Fibroblast of skin of right quadriceps (primary cell): Measurements from ENCODE around the gene TMSB4X.
A peak's percentile ranks its signal among the peaks of the same experiment; 100 is the strongest.
"Not testable (repeated sequence)": the region's sequence is repeated elsewhere in the genome, so short reads cannot be mapped to it uniquely, and the experiment has no call there.

Experiments
- DNase-seq: peaks from one replicate; pipeline ENCODE4 v3.0.0-alpha.2; 2013

Gene TMSB4X

DNA sequence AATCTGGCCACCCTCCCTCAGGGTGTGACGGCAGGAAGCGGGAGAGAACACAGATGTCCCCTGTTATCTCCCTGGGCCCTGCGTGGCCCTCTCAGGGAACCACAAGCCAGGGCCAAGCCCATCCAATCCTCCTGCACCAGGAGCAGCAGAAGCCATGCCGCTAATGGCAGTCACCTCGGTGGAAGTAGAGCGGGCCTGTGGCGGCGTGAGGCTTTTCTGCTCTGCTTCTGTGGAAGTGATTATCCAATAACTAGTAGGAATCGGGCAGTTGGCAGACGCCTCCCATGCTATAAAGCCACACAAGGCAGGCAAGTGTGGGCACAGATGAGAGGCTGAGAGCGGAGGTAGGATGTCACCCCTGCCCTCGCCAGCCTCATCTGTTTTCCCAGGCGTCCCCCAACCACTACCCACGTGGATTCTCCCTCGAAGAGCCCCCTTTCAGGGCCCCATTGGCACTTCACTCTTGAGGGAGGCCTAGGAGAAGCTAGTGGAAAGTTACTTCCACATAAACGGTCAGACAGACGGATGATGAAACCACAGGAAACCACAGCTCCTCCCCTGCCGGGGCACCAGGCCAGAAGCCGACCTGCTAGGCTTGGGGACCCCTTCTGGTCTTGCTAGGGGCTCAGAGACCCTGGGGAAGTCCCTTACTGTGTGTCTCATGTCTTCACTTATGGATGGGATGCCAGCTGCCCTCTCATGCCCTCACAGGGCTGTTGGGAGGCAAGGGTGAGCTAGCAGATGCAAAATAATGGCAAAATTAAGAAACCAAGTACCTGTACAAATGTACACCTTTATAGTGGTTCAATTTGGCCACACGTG is 18.8 kb upstream of the TMSB4X start:
- peak; percentile 82 for DNase-seq

DNA sequence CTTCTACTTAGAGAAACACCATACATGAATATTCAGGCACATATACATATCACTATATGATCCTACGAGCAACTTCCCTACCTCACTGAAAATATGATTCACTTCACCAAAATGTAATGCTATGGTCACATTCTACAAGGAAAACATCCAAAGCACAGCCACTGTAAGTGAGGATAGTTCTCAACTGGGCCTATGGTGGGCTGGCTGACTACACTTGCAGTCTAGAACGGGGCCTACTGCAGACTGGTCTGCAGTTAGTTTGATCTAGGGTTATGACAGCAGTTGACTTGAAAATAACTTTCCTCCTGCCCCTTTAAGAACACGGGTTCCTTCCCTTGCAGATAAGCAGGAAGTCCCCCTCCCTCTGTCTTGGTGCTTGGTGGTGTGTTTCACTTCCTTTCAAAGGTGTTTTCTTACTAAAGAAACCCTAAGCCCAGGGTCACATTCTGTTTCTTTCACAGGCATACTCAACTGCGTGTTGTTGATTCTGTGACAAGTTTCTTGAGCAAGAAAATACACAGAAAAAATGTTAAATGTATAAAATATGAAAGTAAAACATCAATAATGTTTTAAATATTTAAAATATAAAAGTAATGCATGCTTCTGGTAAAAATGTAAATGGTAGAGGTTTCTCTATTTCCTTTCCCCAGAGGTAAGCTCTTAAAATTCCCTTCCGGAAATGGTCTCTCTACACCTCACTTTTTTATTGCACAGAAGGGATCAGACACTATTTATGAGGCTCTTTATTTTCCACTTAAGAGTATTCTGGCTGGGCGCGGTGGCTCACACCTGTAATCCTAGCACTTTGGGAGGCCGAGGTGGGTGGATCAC is 18.0 kb upstream of the TMSB4X start:
- DNase-seq, result peak; percentile 69

- no peak for DNase-seq
These were observed 16.9 kb upstream of the TMSB4X start for GRCh38 chrX:12958059-12958458.

- no peak for DNase-seq
These were observed 16.4 kb upstream of the TMSB4X start for GRCh38 chrX:12958461-12958860.

DNA sequence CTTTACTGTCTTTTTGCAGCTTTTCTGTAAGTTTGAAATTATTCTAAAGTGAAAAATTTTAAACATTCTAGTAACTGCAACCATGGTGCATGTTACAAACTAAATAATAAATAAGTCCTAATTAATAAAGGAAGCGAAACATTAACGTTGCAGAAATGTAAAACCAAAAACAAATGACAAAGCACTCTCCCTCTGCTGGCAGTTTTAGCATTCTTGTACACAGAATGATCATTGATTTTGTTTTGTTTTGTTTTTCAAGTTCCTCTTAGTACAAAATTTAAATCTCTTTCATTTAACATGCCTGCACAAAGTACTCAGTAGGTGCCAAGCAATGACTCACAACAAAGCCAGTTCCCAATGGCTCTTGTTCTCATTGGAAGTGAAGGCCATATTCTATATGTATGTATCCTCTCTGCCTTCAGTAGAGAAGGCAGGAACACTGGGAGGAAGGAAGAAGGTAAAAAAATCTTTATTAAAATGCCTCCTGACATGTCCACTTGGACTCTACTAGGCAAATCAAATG is 13.7 kb upstream of the TMSB4X start:
- no peak for DNase-seq

DNA sequence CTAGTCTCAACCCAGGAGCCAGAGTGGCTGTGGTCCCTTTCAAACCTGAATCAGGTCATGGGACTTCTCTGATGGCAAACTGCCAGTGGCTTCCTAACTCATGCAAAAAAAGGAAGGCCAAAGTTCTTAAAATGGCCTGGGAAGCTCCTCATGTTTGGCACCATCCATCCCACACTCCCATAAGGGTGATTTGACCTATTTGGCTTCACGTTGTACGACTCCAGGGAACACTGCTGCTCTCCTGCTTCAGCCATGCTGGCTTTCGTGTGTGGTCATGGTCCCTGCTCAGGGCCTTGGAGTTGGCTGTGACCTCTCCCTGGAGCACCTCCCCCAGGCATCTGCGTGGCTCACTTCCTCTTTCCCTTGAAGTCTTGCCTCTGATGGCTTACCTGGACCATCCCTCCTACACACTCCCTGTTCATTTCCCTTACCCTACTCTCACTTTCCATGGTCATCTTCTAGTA is 12.8 kb upstream of the TMSB4X start:
- DNase-seq, result no peak

GRCh38 chrX:12963210-12963850 is 11.6 kb upstream of the TMSB4X start:
- DNase-seq, result not testable (repeated sequence)

DNA sequence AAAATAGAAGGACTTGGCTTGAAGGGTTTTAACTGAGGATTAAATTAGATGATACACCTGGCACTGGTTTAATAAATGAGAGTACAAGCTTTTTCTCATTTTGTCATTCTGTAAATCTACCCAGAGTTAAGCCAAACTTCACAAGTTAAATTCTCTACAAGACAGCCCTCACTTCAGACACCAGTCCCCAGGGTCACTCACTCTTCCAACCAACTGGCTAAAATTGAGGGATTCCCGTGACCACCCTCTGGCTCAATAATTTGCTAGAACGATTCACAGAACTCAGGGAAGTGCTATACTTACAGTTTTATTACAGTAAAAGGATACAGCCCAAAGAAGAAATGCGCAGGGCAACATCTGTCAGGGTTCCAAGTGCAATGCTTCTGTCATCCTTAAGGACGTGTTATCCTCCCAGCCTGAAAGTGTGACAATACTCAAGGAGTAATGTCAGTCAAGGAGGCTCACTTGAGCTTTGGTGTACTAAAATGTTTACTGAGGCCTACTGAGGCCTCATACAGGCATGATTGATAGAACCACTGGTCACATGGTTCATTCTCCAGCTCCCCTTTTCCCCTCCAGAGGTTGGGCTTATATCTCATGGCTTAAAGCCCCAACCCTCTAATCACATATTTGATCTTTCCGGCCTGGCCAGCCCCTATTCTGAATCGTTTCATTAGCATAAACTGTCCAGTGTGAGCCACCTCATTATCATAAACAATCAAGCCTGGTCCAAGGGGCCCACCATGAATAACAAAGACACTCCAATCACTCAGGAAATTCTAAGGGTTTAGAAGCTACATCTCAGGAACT is 9.6 kb upstream of the TMSB4X start:
- no peak for DNase-seq

- no peak for DNase-seq
These were observed 8.8 kb upstream of the TMSB4X start for GRCh38 chrX:12966151-12966550.

- no peak for DNase-seq
These were observed 7.0 kb upstream of the TMSB4X start for GRCh38 chrX:12967711-12968465.

DNA sequence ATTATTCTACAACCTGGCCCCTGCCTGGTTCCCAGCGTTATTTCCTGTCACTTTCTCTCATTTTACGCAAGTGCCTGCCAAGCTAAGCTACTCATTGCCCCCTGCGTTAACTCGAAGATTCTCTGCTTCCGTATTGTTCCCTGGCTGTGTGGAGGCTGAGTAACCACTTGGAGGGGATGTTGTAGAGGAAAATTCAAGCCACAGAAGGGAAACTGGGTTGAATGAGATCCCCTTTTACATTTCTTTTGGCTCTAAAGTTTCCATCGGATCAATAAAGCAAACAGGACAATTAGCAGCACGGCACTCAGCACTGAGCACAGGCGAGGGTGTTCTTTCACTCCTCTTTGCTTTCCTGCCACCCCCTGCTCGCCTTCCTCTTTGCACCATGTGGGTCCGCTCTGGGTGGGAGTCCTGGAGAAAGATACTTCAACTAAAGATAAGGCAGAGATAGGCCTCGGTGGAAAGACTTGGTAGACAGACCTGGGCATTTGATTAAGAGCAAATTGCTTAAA is 4.2 kb upstream of the TMSB4X start:
- peak; percentile 70 for DNase-seq

DNA sequence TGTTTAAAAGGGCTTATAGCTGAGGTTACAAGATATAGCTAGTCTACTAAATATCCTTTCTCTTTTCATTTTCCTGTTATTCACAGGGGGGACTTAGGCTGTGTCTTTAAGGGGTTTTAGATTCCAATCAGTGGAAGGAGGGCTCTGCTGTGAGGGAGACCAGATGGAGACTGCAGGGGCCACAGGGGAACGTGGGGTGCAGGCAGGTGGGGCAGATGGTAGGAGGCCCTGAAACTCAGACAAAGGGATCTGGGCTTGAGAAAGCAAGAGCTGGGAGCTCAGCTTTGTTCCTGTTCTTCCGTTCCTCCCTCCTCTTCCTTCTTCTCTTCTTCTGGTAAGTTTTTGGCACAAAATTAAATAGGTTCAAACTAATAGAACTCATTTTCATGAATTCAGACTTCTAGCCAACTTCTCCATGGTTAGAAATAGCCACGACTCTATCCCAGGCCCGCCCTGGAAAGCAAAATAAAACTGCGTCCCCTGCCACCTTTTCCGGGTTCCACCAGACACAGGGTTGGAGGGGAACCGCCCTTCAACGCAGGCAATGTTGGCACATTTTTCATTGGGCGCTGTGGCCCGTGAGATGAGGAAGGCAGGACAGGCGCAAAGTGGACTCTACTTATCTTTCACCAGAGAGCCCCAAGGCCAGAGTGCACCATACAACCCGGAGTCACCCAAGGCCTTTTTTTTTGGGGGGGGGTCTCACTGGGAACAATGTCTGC is 3.5 kb upstream of the TMSB4X start:
- no peak for DNase-seq

- DNase-seq, result no peak
These were observed 2.7 kb upstream of the TMSB4X start for GRCh38 chrX:12972243-12972642.

DNA sequence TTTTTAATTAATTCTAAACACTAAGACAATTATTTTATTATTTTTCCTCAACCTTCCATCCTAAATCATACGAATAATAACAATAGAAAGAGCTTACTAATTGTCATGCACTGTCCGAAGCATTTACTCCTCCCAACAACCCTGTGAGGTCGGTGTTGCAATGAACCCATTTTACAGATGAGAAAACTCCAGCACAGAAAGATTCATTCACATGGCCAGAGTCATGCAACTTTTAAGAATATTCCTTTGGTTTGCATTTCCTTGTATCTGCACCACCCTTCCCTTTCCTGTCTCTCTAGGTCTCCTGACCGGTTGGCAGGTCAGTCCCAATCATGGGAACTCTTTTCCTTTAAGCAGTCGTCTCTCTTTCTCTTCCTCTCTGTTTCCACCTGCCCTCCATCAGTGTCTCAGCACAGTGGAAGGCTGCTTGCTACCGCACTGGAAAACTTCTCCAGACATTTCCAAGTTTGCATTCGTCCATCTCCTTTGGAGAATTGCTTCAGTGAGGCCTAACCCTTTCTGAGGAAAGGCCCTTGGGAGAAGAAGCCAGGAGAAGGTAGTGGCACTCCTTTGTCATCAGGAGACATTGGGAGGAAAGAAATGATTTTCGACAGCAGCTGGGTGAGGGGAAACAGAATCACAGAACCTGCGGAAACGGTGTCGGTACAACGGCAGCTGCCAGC is 1.9 kb upstream of the TMSB4X start:
- DNase-seq, result no peak

- DNase-seq, result no peak
These were observed 1.2 kb upstream of the TMSB4X start for GRCh38 chrX:12973561-12974304.

DNA sequence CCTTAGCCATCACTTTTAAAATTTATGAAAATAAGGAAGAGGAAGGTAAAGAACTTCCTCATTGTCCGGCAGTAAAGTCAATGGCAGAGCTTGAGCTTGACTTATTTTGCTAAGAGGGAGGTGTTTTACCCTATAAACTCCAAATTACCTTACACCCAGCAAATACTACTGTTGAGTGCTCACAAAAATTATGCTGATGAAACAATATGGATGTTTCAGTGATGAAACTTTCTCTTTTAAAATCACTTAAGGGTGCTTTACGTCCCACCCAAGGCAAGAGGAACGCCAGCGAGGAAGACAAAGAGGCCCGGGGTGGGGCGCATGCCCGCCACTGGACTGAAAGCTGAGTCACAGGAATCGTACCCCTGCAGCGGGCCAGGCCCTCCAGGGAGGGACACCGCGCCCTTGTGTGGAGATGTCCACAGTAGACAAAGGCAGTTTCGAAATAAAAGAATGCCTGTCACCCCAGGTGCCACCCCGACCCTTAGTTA is 560 bp upstream of the TMSB4X start:
- DNase-seq, result peak; percentile 77

GRCh38 chrX:12975670-12975965 is 708 bp downstream of the TMSB4X start:
- DNase-seq, result no peak

DNA sequence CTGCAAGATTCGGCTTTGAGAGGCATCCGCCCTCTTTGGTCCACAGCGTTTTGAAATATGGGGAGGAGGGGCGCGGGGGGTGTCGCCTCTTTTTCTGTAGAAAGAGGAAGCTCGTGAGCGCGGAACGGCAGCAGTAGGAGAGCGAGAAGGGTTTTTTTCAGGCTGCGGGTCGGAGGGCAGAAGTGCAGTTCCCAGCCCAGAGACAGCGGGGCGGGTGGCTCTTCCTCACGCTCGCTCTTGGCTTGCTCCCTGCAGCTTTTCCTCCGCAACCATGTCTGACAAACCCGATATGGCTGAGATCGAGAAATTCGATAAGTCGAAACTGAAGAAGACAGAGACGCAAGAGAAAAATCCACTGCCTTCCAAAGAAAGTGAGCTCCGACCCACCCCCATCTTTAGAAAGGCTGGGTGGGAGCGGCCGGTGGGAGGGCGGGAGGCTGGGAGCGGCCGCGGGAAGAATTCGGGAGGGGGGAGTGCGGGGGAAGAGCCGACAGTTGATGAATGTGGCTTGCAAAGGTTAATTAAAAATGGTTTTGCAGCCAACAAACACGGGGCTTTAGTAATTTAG is 1.2 kb downstream of the TMSB4X start:
- DNase-seq, result peak; percentile 69
